ENCODE data around the gene GFPT1. TPM values are rescaled to one million over a fixed set of nuclear protein-coding genes. Genes with fewer than 3 reads are reported as not detected.

GFPT1 gene
- total RNA-seq, 1 donor from 2014 or later = 46.2 TPM

DNA sequence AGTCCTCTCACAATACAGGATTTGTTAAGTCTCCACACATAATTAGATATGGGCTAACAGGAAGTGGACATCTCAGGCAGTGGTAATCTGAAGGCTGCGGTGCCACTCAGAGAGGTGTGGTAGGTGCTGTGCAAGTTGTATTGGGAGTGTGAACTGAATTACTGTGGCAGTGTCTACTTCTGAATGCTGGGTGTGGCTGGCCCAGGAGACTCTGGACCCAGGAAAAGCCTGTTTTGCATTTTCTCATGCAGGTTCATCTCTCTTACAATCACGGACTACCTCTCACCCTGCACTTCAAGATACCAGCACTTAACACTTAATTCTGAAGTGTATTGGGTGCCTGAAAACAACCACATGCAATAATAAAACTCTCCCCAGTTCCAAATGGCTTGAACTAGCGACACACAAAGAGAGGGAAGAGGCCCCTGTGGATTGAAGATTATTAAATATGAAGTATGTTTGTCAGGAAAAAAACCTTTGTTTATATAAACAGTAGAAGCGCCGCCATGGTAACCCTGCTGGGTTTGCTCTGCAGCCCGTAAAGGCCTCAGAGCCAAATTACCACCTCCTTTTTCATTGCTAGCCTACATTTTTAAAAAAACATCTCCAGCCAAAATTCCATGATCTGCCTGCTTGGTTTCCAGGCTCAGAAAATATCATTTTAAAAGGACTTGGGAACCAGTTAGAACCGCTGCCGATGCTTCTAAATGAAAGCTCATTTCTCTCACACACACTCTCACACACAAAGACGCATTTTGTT, 77.5 kb downstream of the GFPT1 start:
- peaks cover 17% of the 10 kb centered on the region for H3K27me3 ChIP-seq (ENCODE audit: low read depth)
- TF ChIP-seq, protein P1, sequence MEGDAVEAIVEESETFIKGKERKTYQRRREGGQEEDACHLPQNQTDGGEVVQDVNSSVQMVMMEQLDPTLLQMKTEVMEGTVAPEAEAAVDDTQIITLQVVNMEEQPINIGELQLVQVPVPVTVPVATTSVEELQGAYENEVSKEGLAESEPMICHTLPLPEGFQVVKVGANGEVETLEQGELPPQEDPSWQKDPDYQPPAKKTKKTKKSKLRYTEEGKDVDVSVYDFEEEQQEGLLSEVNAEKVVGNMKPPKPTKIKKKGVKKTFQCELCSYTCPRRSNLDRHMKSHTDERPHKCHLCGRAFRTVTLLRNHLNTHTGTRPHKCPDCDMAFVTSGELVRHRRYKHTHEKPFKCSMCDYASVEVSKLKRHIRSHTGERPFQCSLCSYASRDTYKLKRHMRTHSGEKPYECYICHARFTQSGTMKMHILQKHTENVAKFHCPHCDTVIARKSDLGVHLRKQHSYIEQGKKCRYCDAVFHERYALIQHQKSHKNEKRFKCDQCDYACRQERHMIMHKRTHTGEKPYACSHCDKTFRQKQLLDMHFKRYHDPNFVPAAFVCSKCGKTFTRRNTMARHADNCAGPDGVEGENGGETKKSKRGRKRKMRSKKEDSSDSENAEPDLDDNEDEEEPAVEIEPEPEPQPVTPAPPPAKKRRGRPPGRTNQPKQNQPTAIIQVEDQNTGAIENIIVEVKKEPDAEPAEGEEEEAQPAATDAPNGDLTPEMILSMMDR (IDR thresholded peaks at IDR 0.05; ENCODE audit: borderline replicate concordance) = no peak
- peaks cover 48% of the 10 kb centered on the region for H3K4me1 ChIP-seq
- peaks cover 10% of the 10 kb centered on the region for H3K36me3 ChIP-seq
- H3K9me3 ChIP-seq (replicated peaks) = peaks cover 11% of the 10 kb centered on the region
- H3K4me3 ChIP-seq = no peak overlapping the region
- intact Hi-C loops (cut with micrococcal nuclease) = loop anchor here (5.0 kb wide), 1 partner anchor 282 kb away; no protein-coding TSS in a partner anchor
- peak; percentile 31 for DNase-seq
- H3K27ac ChIP-seq (replicated peaks) = peak overlapping the region; percentile 68

DNA sequence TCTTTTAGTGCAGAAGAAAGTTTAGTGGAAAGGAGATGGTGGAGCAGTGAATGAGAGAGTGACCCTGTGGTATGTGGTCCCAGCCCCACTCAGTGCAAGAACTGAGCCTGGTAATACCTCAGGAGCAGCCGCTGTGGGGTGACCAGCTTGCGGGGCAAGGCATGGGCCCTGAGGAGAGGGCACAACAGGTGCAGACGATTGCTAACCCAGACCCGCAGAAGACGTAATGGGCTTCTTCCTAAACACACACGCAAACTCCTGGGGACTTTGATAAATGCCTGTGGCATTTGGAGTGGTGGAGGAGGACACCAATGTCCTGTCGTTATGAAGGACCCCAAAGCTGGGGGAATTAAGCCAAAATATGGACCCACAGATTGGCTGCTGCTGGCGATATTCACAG, 78.7 kb downstream of the GFPT1 start:
- TF ChIP-seq, protein P1 (IDR thresholded peaks at IDR 0.05; ENCODE audit: borderline replicate concordance) = no peak
- intact Hi-C loops (cut with micrococcal nuclease) = loop anchor here (5.0 kb wide), 1 partner anchor 281 kb away; no protein-coding TSS in a partner anchor
- H3K27ac ChIP-seq (replicated peaks) = peak overlapping the region; percentile 68
- DNase-seq = no peak
- H3K36me3 ChIP-seq = peaks cover 10% of the 10 kb centered on the region
- peaks cover 22% of the 10 kb centered on the region for H3K27me3 ChIP-seq (ENCODE audit: low read depth)
- peaks cover 48% of the 10 kb centered on the region for H3K4me1 ChIP-seq
- no peak overlapping the region for H3K4me3 ChIP-seq
- H3K9me3 ChIP-seq (replicated peaks) = peaks cover 20% of the 10 kb centered on the region

DNA sequence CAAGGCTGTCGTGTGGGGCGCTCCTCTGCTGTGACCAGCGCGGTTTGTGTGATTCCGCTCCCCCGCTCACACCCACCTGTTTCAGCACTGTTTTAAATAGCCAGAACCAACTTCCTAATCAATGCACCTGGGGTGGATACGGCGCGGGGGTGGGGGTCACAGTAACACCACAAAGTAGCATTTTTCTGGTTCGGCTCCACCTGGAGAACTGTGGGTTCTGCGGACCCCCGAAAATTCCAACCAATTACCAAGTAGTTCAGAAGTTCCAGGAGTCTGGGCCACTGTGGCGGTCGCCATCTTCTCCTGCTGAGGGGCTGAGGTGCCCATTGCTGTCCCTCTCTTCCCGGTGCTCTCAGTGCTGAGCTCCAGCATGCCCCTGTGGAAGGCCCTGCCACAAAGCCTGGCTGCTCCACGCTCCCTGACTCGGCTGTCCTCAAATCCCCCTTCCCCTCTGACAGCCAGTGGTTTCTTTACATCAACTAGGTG, 79.4 kb downstream of the GFPT1 start:
- peaks cover 22% of the 10 kb centered on the region for H3K27me3 ChIP-seq (ENCODE audit: low read depth)
- peak overlapping the region; percentile 86 for H3K27ac ChIP-seq (replicated peaks)
- H3K4me3 ChIP-seq = peak overlapping the region; percentile 70
- intact Hi-C loops (cut with micrococcal nuclease) = loop anchor here (5.0 kb wide), 1 partner anchor 280 kb away; no protein-coding TSS in a partner anchor
- TF ChIP-seq, protein P1 (IDR thresholded peaks at IDR 0.05; ENCODE audit: borderline replicate concordance) = no peak
- peaks cover 48% of the 10 kb centered on the region for H3K4me1 ChIP-seq
- H3K36me3 ChIP-seq = peaks cover 5% of the 10 kb centered on the region
- peaks cover 13% of the 10 kb centered on the region for H3K9me3 ChIP-seq (replicated peaks)
- no peak for DNase-seq

DNA sequence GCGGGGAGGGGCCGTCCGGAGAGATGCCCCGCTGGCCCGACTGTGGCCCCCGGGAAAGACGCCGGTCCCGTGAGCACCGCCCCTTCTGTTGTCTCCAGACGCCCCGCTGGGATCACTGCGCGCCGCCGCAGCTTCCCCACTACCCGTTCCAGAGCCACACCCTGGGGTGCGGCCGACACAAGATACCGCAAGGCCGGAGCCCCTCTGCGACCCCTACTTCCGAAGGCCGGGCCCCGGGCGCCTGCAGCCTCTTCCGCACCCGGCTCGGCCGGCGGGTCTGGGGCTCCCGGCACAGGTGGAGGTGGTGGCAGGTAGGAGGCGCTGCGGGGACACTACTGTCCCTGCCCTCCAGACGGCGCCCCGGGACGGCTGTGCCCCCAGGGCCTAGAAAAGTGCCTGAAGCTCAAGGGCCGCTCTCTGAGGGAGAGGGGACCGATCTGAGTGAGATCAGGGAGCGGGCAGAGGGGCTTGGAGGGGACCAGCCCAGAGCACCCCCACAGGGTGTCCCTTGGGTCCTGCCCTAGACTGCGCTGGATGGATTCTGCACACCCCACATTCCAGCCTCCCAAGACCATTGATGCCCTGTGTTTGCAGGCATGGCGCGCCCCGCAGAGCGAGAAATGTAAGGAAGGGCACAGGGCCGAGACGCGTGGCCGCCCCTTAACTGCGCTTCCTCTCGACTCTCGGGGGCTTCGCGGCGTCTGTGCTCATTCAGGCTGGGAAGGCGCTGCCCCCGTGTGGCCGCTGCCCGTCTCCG, 80.0 kb downstream of the GFPT1 start:
- TF ChIP-seq, protein P1 (IDR thresholded peaks at IDR 0.05; ENCODE audit: borderline replicate concordance) = peak; percentile 87
- peaks cover 48% of the 10 kb centered on the region for H3K4me1 ChIP-seq
- H3K27ac ChIP-seq (replicated peaks) = peak overlapping the region; percentile 86
- intact Hi-C loops (cut with micrococcal nuclease) = loop anchor here (5.0 kb wide), 1 partner anchor 280 kb away; no protein-coding TSS in a partner anchor
- peaks cover 11% of the 10 kb centered on the region for H3K9me3 ChIP-seq (replicated peaks)
- H3K36me3 ChIP-seq = no peaks in the 10 kb centered on the region
- H3K4me3 ChIP-seq = peak overlapping the region; percentile 70
- DNase-seq = peak; percentile 84
- peaks cover 22% of the 10 kb centered on the region for H3K27me3 ChIP-seq (ENCODE audit: low read depth)

DNA sequence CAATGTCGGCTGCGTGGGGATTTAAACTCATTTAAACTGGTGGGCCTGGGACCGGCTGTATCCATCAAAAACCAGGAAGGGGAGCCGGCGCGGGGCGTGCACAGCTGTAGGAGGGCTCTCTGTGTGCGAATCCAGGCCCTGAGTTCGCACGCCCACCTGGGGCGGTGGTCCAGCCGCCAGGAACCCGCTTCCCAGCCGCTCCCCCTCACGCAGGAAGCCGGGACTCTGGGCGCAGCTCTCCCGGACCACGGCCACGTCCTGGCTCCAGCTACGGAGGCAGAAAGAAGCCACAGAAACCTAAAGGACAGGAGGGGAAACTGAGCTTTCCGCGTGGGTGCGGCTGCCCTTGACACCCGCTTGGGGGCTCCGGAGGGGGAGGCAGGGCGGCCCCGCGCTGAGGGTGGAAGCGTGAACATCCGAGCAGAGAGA, 80.6 kb downstream of the GFPT1 start:
- Histone ChIP-seq H3K9me3 (replicated peaks) (peaks cover 11% of the 10 kb centered on the region), H3K36me3 (no peaks in the 10 kb centered on the region), H3K27ac (replicated peaks) (peak overlapping the region; percentile 86), H3K27me3 (ENCODE audit: low read depth) (peaks cover 22% of the 10 kb centered on the region), H3K4me3 (peak overlapping the region; percentile 70), H3K4me1 (peaks cover 48% of the 10 kb centered on the region)
- TF ChIP-seq, protein P1 (IDR thresholded peaks at IDR 0.05; ENCODE audit: borderline replicate concordance) = no peak
- intact Hi-C loops (cut with micrococcal nuclease) = loop anchor here (5.0 kb wide), 1 partner anchor 279 kb away; no protein-coding TSS in a partner anchor
- DNase-seq = peak; percentile 45
